IMR-90 (cell line): ENCODE results near the gene SH3BP4. TPM values are rescaled to one million over a fixed set of nuclear protein-coding genes. Genes with fewer than 3 reads are reported as not detected.

Experiments used
- ATAC-seq: fragments of 200-7000 bp; cut with Tn5 transposase; 2 replicates; pipeline ENCODE4 v1.9.1; 2020; ENCODE audit warnings: low read depth, mild to moderate bottlenecking, moderate library complexity
- BruUV-seq: library from RNA; stranded (reverse); fragments of 400-500 nt; replicated peaks from 2 replicates; lab custom pipeline; 2021; lab: Mats Ljungman, UMichigan
- CTCF ChIA-PET: fragments of 300-600 bp; formaldehyde crosslinking; extraction: SDS; loops from one replicate; lab custom pipeline; 2021; ENCODE audit warnings: antibody characterized with exemption; lab: Yijun Ruan, JAX
- POLR2A ChIA-PET: fragments of 300-600 bp; sonication (Branson Sonifier 250); formaldehyde crosslinking; loops from one replicate; lab custom pipeline; 2022; ENCODE audit warnings: antibody characterized with exemption; ENCODE audit not compliant: unreplicated experiment; lab: Charles Lee
- DNase-seq: peaks from one replicate; pipeline ENCODE4 v3.0.0; 2013
- H2AFZ ChIP-seq: replicated peaks from 2 replicates; pipeline ENCODE3; 2013; ENCODE audit warnings: low read length, mild to moderate bottlenecking; ENCODE audit not compliant: poor library complexity
- H2AK5ac ChIP-seq: 2 replicates; pipeline ENCODE4 v1.6.1; 2013; ENCODE audit warnings: low read depth, low read length, inconsistent platforms
- H2AK9ac ChIP-seq: replicated peaks from 2 replicates; pipeline ENCODE3; 2013; ENCODE audit warnings: mild to moderate bottlenecking, low read depth, low read length, moderate library complexity; ENCODE audit not compliant: poor library complexity
- H2BK120ac ChIP-seq: 2 replicates; pipeline ENCODE4 v1.6.1; 2013; ENCODE audit warnings: low read depth, low read length, inconsistent platforms
- H2BK15ac ChIP-seq: 3 replicates; pipeline ENCODE4 v1.6.1; 2013; ENCODE audit warnings: low read depth, low read length, inconsistent platforms
- H2BK20ac ChIP-seq: 2 replicates; pipeline ENCODE4 v1.6.1; 2013; ENCODE audit warnings: low read depth, mild to moderate bottlenecking, inconsistent platforms, low read length, moderate library complexity
- H2BK5ac ChIP-seq: 2 replicates; pipeline ENCODE4 v1.6.1; 2013; ENCODE audit warnings: mild to moderate bottlenecking, low read depth, low read length, inconsistent platforms; ENCODE audit not compliant: poor library complexity, severe bottlenecking
- H3K14ac ChIP-seq: replicated peaks from 2 replicates; pipeline ENCODE4 v1.6.1; 2013; ENCODE audit warnings: low read depth, low read length, inconsistent platforms
- H3K18ac ChIP-seq: 2 replicates; pipeline ENCODE4 v1.6.1; 2013; ENCODE audit warnings: low read depth, low read length, control low read depth
- H3K23ac ChIP-seq: 2 replicates; pipeline ENCODE4 v1.6.1; 2013; ENCODE audit warnings: low read depth, low read length, inconsistent platforms
- H3K27ac ChIP-seq: 2 replicates; pipeline ENCODE4 v1.5.1; 2013; ENCODE audit warnings: mild to moderate bottlenecking, control low read depth, low read length; ENCODE audit not compliant: insufficient read depth
- H3K27me3 ChIP-seq: 2 replicates; pipeline ENCODE4 v1.6.1; 2013; ENCODE audit warnings: low read length; ENCODE audit not compliant: control insufficient read depth, insufficient read depth
- H3K36me3 ChIP-seq: 2 replicates; pipeline ENCODE4 v1.6.1; 2013; ENCODE audit warnings: low read length, mixed read lengths; ENCODE audit not compliant: control insufficient read depth, insufficient read depth
- H3K4ac ChIP-seq: 2 replicates; pipeline ENCODE4 v1.6.1; 2013; ENCODE audit warnings: low read depth, low read length, inconsistent platforms
- H3K4me1 ChIP-seq: 2 replicates; pipeline ENCODE4 v1.6.1; 2013; ENCODE audit warnings: low read length, mixed read lengths; ENCODE audit not compliant: control insufficient read depth, insufficient read depth
- H3K4me2 ChIP-seq: 2 replicates; pipeline ENCODE4 v1.6.1; 2013; ENCODE audit warnings: low read depth, mild to moderate bottlenecking, control low read depth, low read length, moderate library complexity
- H3K4me3 ChIP-seq: 2 replicates; pipeline ENCODE4 v1.5.1; 2013; ENCODE audit warnings: low read depth, mild to moderate bottlenecking, control low read depth, low read length, moderate library complexity; ENCODE audit not compliant: insufficient read depth
- H3K56ac ChIP-seq: 2 replicates; pipeline ENCODE4 v1.6.1; 2013; ENCODE audit warnings: low read length, inconsistent platforms; ENCODE audit not compliant: insufficient read depth; ENCODE audit errors: extremely low read depth
- H3K79me1 ChIP-seq, 2 experiments: 2 replicates each; pipeline ENCODE4 v1.6.1; 2013; ENCODE audit warnings: low read length in 2 of 2, inconsistent platforms in 1 of 2, low read depth in 1 of 2
- H3K9ac ChIP-seq: 2 replicates; pipeline ENCODE4 v1.6.1; 2013; ENCODE audit warnings: low read depth, low read length, control low read depth
- H3K9me1 ChIP-seq: 2 replicates; pipeline ENCODE4 v1.6.1; 2013; ENCODE audit warnings: low read length, inconsistent platforms; ENCODE audit not compliant: insufficient read depth
- H3K9me3 ChIP-seq: 2 replicates; pipeline ENCODE4 v1.6.1; 2013; ENCODE audit warnings: low read length; ENCODE audit not compliant: control insufficient read depth, insufficient read depth
- H4K20me1 ChIP-seq: 2 replicates; pipeline ENCODE4 v1.6.1; 2013; ENCODE audit warnings: low read length, inconsistent platforms; ENCODE audit not compliant: insufficient read depth
- H4K5ac ChIP-seq: 2 replicates; pipeline ENCODE4 v1.6.1; 2013; ENCODE audit warnings: mild to moderate bottlenecking, low read depth, low read length, control low read depth
- H4K8ac ChIP-seq, 2 experiments: 2 replicates each; pipeline ENCODE4 v1.6.1; 2013; ENCODE audit warnings: low read depth in 2 of 2, low read length in 2 of 2, control low read depth in 1 of 2, inconsistent platforms in 1 of 2
- H4K91ac ChIP-seq: 2 replicates; pipeline ENCODE4 v1.6.1; 2013; ENCODE audit warnings: low read depth, low read length, inconsistent platforms; ENCODE audit not compliant: insufficient read depth
- WGBS, 2 experiments: methylation state at CpG; one replicate each; pipeline versions ENCODE4 v1.1.5 to v1.1.7; 2013; ENCODE audit warnings: missing lambda C conversion rate in 2 of 2; ENCODE audit not compliant: insufficient read length in 1 of 2; ENCODE audit errors: extremely low coverage in 2 of 2; 5-methylcytosine and 5-hydroxymethylcytosine counted together
- dilution Hi-C: fragments of 300-500 bp; cut with HindIII; formaldehyde crosslinking; loops from one replicate; pipeline ENCODE4 v1.14.3; 2018; ENCODE audit warnings: low sequenced_read_pairs; ENCODE audit not compliant: unreplicated experiment
- in situ Hi-C: fragments of 300-500 bp; cut with MboI; formaldehyde crosslinking; loops from 3 replicates; pipeline ENCODE4 v1.14.3; 2019; ENCODE audit warnings: low sequenced_read_pairs, inconsistent platforms, mixed read lengths
- intact Hi-C: fragments of 100-400 bp; cut with micrococcal nuclease; formaldehyde crosslinking; loops from 2 replicates; pipeline ENCODE4 v1.10.0; 2022
- polyA plus RNA-seq, 3 experiments: library from polyadenylated mRNA; depleted of rRNA; stranded (reverse); fragments of >200 nt; gene quantifications; 2 replicates each; pipeline ENCODE4 v1.2.3, GENCODE V29; 2012; ENCODE audit warnings: low replicate concordance in 1 of 3
- total RNA-seq: library from RNA; depleted of rRNA; stranded (reverse); fragments of >200 nt; gene quantifications from 2 replicates; pipeline ENCODE4 v1.2.3, GENCODE V29; 2012
- TF ChIP-seq, protein P1 (sequence below): fragments of 150-350 bp; IDR thresholded peaks from 2 replicates; pipeline ENCODE4 v1.6.1; 2017; ENCODE audit warnings: mild to moderate bottlenecking, antibody characterized with exemption, low read length, low read depth
- TF ChIP-seq, protein P2 (sequence below): conservative IDR thresholded peaks from 2 replicates; pipeline ENCODE4 v1.5.1; 2012; ENCODE audit warnings: mild to moderate bottlenecking, low read depth, low read length, improper control_type of control experiment

Gene SH3BP4
- total and polyA plus RNA-seq, 2 of the 4 experiments (the other 2 are of a cell fraction): 104 to 122 TPM

DNA sequence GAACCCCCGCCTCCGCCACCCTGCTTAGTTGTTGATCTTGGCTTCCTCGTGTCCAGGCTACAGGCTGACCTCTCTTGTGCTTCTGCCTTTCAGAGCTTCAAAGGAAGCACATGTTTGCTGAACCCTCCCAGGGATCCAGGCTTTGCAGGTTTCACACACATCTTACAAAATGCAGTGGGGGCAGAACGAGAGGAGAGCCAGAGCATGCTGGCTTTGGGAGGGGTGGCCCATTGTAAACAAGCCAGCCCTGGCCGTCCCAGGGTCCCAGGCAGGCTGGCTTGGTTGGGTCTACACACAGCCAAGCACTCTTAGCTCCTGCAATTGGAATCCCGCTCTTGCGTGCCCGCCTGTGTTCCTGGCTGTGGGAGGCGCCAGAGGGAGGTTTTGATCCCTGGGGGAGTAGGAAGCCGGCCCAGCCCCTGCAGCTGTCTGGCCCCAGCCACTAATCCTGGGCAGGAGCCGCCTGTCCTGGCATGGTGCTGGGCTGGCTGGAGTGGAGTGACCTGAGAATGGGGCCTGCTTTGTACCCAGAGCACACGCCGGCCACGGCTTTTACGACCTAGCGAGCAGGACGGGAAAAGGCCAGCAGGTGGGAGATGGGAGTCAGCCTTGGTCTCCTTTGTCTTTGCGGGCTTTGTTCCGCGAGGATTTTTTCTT, 53.9 kb downstream of the SH3BP4 start:
- Histone ChIP-seq H3K56ac (no peak overlapping the region), H3K36me3 (peaks cover 42% of the 10 kb centered on the region), H4K91ac (0 out of 2 replicates have a peak overlapping the region, but pooled peaks have one; percentile 9), H3K4me1 (peaks cover 58% of the 10 kb centered on the region), H3K18ac (no peak overlapping the region), H3K79me1 (peaks cover 0 to 85% of the 10 kb centered on the region in 2 experiments; a peak in 3 of 4 replicates), H3K4me3 (no peak overlapping the region), H4K20me1 (peaks cover 98% of the 10 kb centered on the region), H3K14ac (no peak overlapping the region; the same call in 1 of the 2 replicates), H2BK15ac (no peak overlapping the region), H3K9ac (no peak overlapping the region), H3K27me3 (no peaks in the 10 kb centered on the region), H4K5ac (no peak overlapping the region), H3K9me3 (no peaks in the 10 kb centered on the region), H3K9me1 (peaks cover 72% of the 10 kb centered on the region), H2AFZ (no peak overlapping the region), H2BK120ac (no peak overlapping the region; the same call in 1 of the 2 replicates), H4K8ac (peak overlapping the region in 1 of 2 experiments; percentile 6; a peak in 2 of 4 replicates), H3K4ac (peak overlapping the region; percentile 16; the same call in 1 of the 2 replicates), H3K27ac (peak overlapping the region; percentile 10), H3K23ac (peak overlapping the region; percentile 23; the same call in 1 of the 2 replicates), H2BK5ac (peak overlapping the region; percentile 14), H3K4me2 (no peak overlapping the region), H2BK20ac (no peak overlapping the region), H2AK5ac (peak overlapping the region; percentile 11; the same call in 1 of the 2 replicates), H2AK9ac (peak overlapping the region; percentile 42)
- BruUV-seq: no TSS peak
- ChIA-PET POLR2A (no interaction called here), CTCF (no interaction called here)
- WGBS, 2 experiments: 82% methylated on average over 9 of the region's 20 CpGs; no CpG with 5 or more reads in 1 of the 2 experiments
- ATAC-seq: peak; percentile 6
- in situ Hi-C loops (no loop called here), dilution Hi-C loops (no loop called here), intact Hi-C loops (no loop called here)
- no peak for DNase-seq
- TF ChIP-seq, protein P1, sequence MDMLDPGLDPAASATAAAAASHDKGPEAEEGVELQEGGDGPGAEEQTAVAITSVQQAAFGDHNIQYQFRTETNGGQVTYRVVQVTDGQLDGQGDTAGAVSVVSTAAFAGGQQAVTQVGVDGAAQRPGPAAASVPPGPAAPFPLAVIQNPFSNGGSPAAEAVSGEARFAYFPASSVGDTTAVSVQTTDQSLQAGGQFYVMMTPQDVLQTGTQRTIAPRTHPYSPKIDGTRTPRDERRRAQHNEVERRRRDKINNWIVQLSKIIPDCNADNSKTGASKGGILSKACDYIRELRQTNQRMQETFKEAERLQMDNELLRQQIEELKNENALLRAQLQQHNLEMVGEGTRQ: no peak
- TF ChIP-seq, protein P2, sequence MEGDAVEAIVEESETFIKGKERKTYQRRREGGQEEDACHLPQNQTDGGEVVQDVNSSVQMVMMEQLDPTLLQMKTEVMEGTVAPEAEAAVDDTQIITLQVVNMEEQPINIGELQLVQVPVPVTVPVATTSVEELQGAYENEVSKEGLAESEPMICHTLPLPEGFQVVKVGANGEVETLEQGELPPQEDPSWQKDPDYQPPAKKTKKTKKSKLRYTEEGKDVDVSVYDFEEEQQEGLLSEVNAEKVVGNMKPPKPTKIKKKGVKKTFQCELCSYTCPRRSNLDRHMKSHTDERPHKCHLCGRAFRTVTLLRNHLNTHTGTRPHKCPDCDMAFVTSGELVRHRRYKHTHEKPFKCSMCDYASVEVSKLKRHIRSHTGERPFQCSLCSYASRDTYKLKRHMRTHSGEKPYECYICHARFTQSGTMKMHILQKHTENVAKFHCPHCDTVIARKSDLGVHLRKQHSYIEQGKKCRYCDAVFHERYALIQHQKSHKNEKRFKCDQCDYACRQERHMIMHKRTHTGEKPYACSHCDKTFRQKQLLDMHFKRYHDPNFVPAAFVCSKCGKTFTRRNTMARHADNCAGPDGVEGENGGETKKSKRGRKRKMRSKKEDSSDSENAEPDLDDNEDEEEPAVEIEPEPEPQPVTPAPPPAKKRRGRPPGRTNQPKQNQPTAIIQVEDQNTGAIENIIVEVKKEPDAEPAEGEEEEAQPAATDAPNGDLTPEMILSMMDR: 0 out of 2 replicates have a peak, but pooled peaks have one; percentile 6
